Head of caudate nucleus (tissue), 42 donors: ENCODE data around the gene FTMT.
"Not testable (repeated sequence)": the region's sequence is repeated elsewhere in the genome, so short reads cannot be mapped to it uniquely, and the experiment has no call there.

Source experiments
- DNase-seq, 42 donors: peaks; one replicate each; pipeline versions ENCODE4 v3.0.0 to v3.0.0-alpha.2; 2020 to 2021; ENCODE audit warnings: mixed read lengths in 7 of 42
- intact Hi-C: fragments of 100-400 bp; cut with DNase I; formaldehyde crosslinking; loops from one replicate; pipeline ENCODE4 v1.15.0; 2022

The FTMT gene

DNA sequence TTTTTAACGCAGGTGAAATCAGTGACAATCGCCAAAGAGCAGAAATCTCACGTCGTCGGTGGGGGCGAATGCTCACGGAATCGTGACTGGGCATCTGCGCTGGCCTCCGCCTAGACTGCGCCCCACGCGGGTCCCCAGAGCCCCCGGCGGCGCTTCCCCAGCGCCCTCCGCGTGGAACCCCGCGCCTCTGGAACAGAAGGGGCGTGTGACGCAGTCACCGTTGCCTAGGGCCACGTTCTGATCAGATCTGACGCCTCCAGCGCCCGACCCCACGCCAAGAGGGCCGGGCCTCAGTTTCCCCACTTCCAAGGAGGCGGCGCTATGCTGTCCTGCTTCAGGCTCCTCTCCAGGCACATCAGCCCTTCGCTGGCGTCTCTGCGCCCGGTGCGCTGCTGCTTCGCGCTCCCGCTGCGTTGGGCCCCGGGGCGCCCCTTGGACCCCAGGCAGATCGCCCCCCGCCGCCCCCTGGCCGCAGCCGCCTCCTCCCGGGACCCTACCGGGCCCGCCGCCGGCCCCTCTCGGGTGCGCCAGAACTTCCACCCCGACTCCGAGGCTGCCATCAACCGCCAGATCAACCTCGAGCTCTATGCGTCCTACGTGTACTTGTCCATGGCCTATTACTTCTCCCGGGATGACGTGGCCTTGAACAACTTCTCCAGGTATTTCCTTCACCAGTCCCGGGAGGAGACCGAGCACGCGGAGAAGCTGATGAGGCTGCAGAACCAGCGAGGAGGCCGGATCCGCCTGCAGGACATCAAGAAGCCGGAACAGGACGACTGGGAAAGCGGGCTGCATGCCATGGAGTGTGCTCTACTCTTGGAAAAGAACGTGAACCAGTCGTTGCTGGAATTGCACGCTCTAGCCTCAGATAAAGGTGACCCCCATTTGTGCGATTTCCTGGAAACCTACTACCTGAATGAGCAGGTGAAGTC lies at the start of gene FTMT:
Gene FTMT, plus strand, starts transcription at position 240 of the 932 bp plus-strand sequence. Its CDS starts 82 bp downstream, at position 322.
- DNase-seq = no peak
- intact Hi-C loops = no loop called here

DNA sequence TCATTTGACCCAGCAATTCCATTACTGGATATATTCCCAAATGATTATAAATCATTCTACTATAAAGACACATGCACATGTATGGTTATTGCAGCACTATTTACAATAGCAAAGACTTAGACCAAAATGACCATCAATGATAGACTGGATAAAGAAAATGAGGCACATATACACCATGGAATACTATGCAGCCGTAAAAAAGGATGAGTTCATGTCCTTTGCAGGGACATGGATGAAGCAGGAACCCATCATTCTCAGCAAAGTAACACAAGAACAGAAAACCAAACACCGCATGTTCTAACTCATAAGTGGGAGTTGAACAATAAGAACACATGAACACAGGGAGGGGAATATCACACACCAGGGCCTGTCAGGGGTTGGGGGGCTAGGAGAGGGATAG lies 46.4 kb upstream of the FTMT start:
- DNase-seq, intact Hi-C loops: not testable (repeated sequence)

DNA sequence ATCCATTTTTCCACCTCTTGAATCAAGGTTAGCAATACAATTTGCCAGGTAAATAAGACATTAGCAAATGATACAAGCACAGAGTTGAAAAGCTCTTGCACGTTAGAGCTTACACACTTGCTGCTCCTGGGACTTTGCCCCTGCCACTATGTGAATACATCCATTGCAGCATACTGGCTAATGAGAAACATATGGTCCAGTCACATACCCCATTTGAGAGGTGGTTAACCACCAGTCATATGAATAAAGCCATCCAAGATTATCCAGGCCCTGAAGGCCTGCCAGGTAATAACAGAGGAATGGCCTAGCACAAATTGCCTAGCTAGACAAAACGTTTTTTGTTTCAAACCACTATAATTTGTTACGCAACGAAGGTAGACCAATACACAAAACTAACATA lies 45.8 kb upstream of the FTMT start:
- no peak for DNase-seq
- intact Hi-C loops = no loop called here

DNA sequence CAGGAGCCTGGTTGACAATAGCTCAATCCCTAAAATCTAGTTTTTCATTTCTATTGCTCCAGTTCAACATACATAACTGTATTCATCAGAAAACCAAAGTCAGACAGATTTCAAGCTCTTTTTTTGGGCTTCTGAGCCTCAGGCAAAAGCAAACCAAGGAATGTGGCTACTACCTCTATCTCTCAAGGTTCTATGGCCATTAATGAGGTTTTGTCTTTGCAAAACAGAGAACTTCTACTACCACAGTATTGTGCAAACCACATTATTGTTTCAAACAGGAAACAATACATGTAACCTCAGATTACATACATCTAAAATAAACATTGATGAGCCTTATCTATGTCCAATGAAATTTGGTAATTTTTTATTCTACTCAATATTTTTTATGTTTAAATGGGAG lies 35.5 kb upstream of the FTMT start:
- intact Hi-C loops = no loop called here
- DNase-seq = no peak

GRCh38 chr5:121819682-121820261 lies 31.9 kb upstream of the FTMT start:
- intact Hi-C loops = no loop called here
- DNase-seq = no peak

DNA sequence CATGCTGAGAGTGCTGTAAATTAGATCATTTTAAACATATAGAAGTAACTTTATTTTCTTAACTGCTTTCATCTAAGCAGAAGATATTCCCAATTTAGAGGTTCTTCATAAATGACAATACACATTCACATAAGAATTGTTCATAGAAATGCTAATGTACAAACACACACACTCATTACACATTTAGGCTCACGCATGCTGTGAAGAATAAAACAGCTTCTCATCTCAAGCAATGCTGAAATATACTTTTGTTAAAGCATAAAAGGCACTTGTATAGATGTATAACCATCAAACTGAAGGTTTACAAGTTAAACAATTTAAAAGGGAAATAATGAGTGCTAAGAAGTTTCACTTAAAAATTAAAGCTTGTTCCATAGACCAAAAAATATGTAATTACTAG lies 18.1 kb upstream of the FTMT start:
- intact Hi-C loops = no loop called here
- no peak for DNase-seq

DNA sequence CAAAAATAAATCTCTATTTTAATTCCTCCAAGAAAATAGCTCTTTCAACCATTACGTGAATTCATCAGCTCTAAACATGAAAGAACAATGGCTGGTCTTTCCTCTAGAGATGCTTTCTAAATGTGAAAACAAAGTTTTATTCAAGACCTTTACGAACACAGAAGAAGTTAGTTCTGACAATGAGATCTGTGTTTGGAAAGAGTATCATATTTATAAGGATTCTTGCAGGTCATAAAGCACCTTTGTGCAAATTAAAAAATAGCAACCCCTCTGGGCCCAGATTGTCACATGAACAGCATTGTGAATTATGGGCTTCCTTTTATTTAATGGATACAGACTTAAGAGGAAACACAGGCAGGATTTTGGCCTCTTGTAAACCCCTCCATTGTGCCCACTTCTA lies 17.7 kb upstream of the FTMT start:
- DNase-seq = no peak
- intact Hi-C loops = no loop called here

DNA sequence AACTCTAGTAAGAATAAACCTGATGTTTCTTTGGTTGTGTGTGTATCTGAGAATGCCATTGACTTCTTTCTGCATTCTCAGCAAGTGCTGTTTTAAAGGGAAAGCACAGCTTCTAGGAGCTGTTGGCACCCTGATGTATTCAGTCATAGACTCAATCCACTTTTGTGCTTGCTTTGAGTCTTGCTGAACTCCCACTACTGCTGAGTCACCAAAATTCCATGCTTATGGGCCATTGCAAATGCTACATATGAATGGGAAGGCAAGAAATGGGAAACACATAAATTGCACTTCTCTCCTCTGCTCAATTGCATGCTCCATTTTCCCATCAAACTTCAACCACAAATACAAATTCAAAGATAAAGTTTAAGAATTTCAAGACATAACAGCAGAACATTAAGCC lies 9.8 kb upstream of the FTMT start:
- intact Hi-C loops = no loop called here
- DNase-seq = peak in 3 of 42 donors; percentile 10 to 18 (median 11)

GRCh38 chr5:121850272-121850671 lies 1.4 kb upstream of the FTMT start:
- no peak for DNase-seq
- intact Hi-C loops = no loop called here

GRCh38 chr5:121853850-121854249 lies 2.2 kb downstream of the FTMT start:
- no peak for DNase-seq
- intact Hi-C loops = no loop called here

DNA sequence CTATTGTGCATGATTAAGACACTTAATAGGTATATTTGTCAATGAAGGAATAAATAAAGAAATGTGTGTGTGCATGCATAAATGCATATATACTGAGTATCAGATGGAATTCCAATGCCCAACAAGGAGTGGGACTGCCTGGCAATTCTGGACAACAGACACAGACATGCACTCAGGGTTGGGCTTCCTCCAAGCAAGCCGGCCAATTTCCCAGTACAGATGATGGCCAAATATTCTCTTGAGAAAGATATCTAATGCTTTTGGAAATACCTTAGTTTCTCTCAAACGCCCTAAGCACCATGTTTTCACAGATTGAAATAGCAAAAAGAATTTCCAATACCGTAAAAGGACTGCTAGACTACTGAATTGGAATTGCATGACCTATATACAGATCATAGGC lies 11.1 kb downstream of the FTMT start:
- DNase-seq = no peak
- intact Hi-C loops = no loop called here

DNA sequence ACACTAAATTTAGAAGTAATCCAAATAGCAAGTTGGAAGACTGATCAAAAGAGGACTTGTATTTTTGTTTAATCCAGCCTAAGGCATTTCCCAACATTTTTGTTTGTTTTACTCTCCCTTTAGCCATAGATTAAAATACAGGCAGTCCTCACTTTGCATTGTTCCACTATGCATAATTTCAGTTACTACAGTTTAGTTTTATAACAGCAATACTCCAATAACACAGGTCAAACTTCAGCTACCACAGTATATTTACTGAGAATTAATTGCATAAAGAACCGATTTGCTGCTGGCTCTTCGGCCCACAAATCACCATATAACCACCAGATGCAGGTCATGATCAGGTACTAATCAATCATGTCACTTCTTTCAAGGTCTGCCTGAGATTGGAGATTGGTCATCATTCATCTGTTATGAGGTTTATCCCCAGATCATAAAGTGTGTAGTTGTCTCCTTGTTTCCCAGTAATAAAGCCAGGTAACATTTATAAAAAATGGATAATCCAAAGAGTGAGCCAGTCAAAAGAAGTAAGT lies 12.1 kb downstream of the FTMT start:
- intact Hi-C loops = no loop called here
- DNase-seq = no peak

DNA sequence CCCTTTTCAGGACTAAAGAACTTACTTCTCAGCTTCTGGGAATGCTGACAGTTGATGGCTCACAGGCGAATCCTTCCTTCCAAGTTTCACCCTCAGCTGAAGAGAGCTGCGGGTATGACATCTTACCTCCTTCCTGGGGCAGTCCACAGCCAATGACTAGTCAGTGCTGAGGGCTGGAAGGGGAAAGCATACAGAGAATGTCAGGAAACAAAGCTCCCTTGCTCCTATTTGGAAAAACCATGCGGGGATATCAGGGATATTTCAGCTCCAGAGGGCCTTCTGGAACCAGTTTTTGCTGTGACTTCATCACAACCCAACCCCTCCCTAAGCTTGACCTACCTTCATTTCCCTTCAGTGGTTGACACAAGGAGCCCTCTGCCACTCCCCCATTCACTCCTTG lies 15.7 kb downstream of the FTMT start:
- no peak for DNase-seq
- intact Hi-C loops = no loop called here

DNA sequence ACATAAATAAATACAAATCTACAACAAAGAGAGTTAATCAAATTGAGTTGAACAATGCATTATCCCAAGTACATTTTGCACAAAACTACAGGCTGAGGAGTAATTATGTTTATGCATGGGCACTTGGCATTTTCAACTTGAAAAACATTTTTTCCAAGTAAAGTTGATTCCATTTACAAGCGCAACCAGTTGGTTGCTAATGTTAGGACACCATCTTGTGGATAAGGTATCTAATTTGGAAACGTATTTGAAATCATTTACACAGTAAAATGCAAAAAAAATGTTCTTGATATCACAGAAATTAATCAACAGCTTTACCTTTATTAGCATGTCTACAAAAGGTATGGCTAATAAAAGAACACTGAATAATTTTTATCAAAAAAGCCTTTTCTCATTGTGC lies 18.8 kb downstream of the FTMT start:
- intact Hi-C loops = no loop called here
- no peak for DNase-seq

GRCh38 chr5:121872856-121873255 lies 21.2 kb downstream of the FTMT start:
- intact Hi-C loops = no loop called here
- no peak for DNase-seq

DNA sequence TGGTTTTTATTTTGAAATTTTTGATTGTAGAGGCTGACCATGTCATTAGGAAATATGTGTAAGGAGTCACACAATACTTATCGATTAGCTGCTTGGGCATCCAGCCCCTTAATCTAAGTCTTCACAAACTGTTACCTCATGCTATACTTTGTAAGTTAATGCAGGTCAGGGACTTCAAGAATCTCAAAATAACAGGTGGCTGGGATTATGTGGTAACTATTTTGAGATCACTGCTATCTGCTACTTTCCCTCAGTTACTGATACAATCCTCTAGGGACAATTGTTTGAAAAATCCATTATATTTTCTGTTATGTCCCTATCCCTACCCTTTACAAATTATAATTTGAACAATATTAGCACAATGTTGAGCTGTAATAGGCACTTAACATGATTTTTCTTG lies 21.7 kb downstream of the FTMT start:
- intact Hi-C loops = no loop called here
- DNase-seq = no peak

DNA sequence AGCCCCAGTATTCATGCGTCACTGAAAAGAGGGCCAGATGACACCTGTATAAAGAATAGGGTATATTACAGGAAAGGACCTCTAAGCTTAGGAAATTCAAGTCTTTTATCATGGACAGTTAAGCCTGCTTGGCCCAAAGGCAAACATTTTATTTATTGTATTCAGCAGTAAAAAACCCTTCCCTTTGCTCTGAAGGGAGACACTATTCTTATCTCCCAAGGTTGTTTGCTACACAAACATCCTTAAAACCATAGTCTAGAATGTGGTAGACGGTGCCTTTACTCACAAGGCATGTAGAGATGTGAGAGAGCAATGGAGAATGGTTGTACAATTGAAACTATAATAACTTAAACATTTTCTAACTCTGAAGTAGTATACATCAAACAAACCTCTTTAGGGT lies 33.9 kb downstream of the FTMT start:
- intact Hi-C loops = no loop called here
- DNase-seq = no peak

DNA sequence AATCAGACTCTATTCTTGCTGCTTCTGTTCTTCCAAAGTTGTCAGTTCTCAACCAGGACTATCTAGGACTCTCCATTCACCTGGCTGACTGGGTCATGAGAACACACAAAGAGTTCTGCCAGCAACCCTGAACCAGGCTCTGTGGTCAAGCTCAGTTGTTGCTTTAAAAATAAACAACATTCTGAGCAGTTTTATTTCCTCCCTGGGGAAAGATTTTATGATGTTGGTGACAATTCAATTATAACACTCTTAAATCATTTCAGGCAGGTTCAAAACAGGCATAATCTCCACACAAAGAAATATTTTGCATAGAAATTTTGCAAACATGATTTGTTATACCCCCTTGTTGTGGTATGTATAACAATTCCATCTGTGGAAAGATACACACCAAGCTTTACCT lies 36.0 kb downstream of the FTMT start:
- intact Hi-C loops = no loop called here
- no peak for DNase-seq

- intact Hi-C loops = no loop called here
- no peak for DNase-seq
Measured at GRCh38 chr5:121890297-121890858, 38.7 kb downstream of the FTMT start.

DNA sequence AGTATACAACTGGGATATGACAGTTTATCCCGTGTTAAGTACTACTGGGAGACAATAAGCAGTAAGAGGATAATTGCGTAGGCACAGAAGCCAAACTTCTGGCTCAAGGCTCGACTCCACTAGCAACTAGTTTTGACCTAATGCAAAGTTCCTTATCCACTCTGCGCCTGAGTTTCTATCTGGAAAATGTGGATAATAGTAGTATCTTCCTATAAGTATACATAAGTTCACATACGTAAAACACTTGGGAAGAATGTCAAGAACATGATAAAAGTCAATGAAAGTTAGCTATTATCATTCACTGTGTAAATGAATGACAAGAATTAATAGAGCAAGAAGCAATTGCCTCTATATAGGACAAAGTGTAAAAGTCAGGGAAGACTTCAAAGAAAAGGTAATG lies 45.7 kb downstream of the FTMT start:
- intact Hi-C loops = no loop called here
- DNase-seq = no peak
